Measurements from ENCODE around the gene RABIF. TPM values are rescaled to one million over a fixed set of nuclear protein-coding genes. Genes with fewer than 3 reads are reported as not detected.
A peak's percentile ranks its signal among the peaks of the same experiment; 100 is the strongest.

RABIF gene
- total RNA-seq, 4 donors from 2014 or later, result 5.1 to 11.2 (median 10.6) TPM

GRCh38 chr1:202858331-202858730 lies 30.6 kb downstream of the RABIF start:
- Histone ChIP-seq H3K27me3 (no peaks in the 10 kb centered on the region), H3K4me3 (no peak overlapping the region), H3K4me1 (peaks cover 21% of the 10 kb centered on the region), H3K27ac (peak overlapping the region; percentile 38), H3K9me3 (no peaks in the 10 kb centered on the region), H3K36me3 (no peaks in the 10 kb centered on the region)
- WGBS, result 57% methylated on average over 6 of the region's 6 CpGs
- peak in 1 of 2 donors; percentile 80 for DNase-seq (ENCODE audit: low spot score in 2 of 2)
- TF ChIP-seq CTCF (IDR thresholded peaks at IDR 0.05) (no peak), POLR2A (IDR thresholded peaks at IDR 0.05) (no peak), POLR2AphosphoS5 (IDR thresholded peaks at IDR 0.05) (no peak)

GRCh38 chr1:202857136-202857610 lies 31.8 kb downstream of the RABIF start:
- DNase-seq (ENCODE audit: low spot score in 2 of 2), result no peak
- TF ChIP-seq EP300 (IDR thresholded peaks at IDR 0.05) (no peak), CTCF (IDR thresholded peaks at IDR 0.05) (no peak), POLR2A (IDR thresholded peaks at IDR 0.05) (no peak), POLR2AphosphoS5 (IDR thresholded peaks at IDR 0.05) (no peak)
- Histone ChIP-seq H3K4me3 (no peak overlapping the region), H3K9me3 (no peaks in the 10 kb centered on the region), H3K4me1 (peaks cover 21% of the 10 kb centered on the region), H3K36me3 (no peaks in the 10 kb centered on the region), H3K27ac (no peak overlapping the region), H3K27me3 (no peaks in the 10 kb centered on the region)
- 82% methylated on average over 4 of the region's 4 CpGs for WGBS

- TF ChIP-seq EP300 (IDR thresholded peaks at IDR 0.05) (no peak), POLR2AphosphoS5 (IDR thresholded peaks at IDR 0.05) (no peak), POLR2A (IDR thresholded peaks at IDR 0.05) (no peak), CTCF (IDR thresholded peaks at IDR 0.05) (no peak)
- Histone ChIP-seq H3K4me1 (peaks cover 20% of the 10 kb centered on the region), H3K36me3 (no peaks in the 10 kb centered on the region), H3K9me3 (no peaks in the 10 kb centered on the region), H3K4me3 (no peak overlapping the region), H3K27me3 (no peaks in the 10 kb centered on the region), H3K27ac (no peak overlapping the region)
- no peak for DNase-seq (ENCODE audit: low spot score in 2 of 2)
- WGBS, result 97% methylated on average over 2 of the region's 2 CpGs
Measured at GRCh38 chr1:202856014-202856413, 32.9 kb downstream of the RABIF start.

- DNase-seq (ENCODE audit: low spot score in 2 of 2), result no peak
- no peak for TF ChIP-seq POLR2AphosphoS5 (IDR thresholded peaks at IDR 0.05)
- TF ChIP-seq EP300 (IDR thresholded peaks at IDR 0.05), result no peak
- TF ChIP-seq CTCF (IDR thresholded peaks at IDR 0.05), result no peak
- no peak for TF ChIP-seq POLR2A (IDR thresholded peaks at IDR 0.05)
- 94% methylated on average over 8 of the region's 8 CpGs for WGBS
- Histone ChIP-seq H3K4me3 (no peak overlapping the region), H3K27me3 (no peaks in the 10 kb centered on the region), H3K27ac (no peak overlapping the region), H3K4me1 (peaks cover 17% of the 10 kb centered on the region), H3K36me3 (no peaks in the 10 kb centered on the region), H3K9me3 (no peaks in the 10 kb centered on the region)
Measured at GRCh38 chr1:202854787-202855186, 34.2 kb downstream of the RABIF start.

- no peak for TF ChIP-seq POLR2AphosphoS5 (IDR thresholded peaks at IDR 0.05)
- peak; percentile 9 to 49 for TF ChIP-seq CTCF (IDR thresholded peaks at IDR 0.05)
- 69% methylated on average over 15 of the region's 15 CpGs for WGBS
- no peak for DNase-seq (ENCODE audit: low spot score in 2 of 2)
Measured at GRCh38 chr1:202852163-202852904, 36.6 kb downstream of the RABIF start.

More at GRCh38 chr1:202852163-202852904, 36.6 kb downstream of the RABIF start:
- Histone ChIP-seq H3K4me3 (no peak overlapping the region), H3K9me3 (no peaks in the 10 kb centered on the region), H3K27ac (no peak overlapping the region), H3K36me3 (no peaks in the 10 kb centered on the region), H3K27me3 (no peaks in the 10 kb centered on the region), H3K4me1 (peaks cover 8% of the 10 kb centered on the region)

Measured in suprapubic skin (tissue), 4 donors.